ENCODE measurements around the gene GPANK1.

Gene GPANK1

DNA sequence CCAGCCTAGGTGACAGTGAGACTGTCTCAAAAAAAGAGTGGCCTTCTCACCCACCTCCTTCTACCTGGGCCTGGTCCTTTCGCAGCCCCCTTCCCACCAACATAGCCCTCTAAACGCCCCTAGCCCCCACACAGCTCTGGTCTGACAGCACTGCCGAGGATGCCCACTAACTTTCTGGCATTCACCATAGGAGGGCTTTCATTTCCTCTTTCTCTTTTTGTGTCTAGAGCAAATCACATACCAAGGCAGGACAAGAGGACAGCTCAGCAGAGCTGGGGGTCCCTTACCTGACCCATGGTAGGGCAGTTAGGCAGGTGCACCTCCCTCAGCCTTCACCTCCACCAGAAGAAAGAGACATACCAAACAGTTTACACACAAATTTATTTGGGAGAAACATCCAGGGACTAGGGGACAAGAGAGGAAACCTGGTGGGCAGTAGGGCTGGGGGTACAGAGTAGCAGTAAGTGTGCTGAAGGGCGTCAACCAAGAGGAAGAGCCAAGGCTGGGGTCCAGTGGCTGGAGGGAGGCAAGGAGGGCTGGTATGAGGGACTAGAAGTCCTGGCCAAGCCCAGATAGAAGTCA is 11.6 kb upstream of the GPANK1 start:
- Histone ChIP-seq H3K36me3 (ENCODE audit: insufficient read depth, low read length) (peaks cover 11% of the 10 kb centered on the region; the same call in 1 of the 2 replicates), H3K9ac (ENCODE audit: low read depth, low read length, poor library complexity, severe bottlenecking) (no peak overlapping the region), H3K4me1 (ENCODE audit: insufficient read depth, low read length, poor library complexity, severe bottlenecking) (peaks cover 8% of the 10 kb centered on the region), H3K9me3 (ENCODE audit: insufficient read depth, low read depth, low read length) (no peaks in the 10 kb centered on the region), H3K27me3 (ENCODE audit: insufficient read depth, low read length, poor library complexity, severe bottlenecking) (no peaks in the 10 kb centered on the region), H4K20me1 (ENCODE audit: insufficient read depth, low read length, poor library complexity, severe bottlenecking) (no peaks in the 10 kb centered on the region), H2AFZ (ENCODE audit: low read length) (no peak overlapping the region), H3K9me2 (replicated peaks; ENCODE audit: low read depth, low read length) (no peaks in the 10 kb centered on the region), H3K4me2 (ENCODE audit: low read depth, low read length, poor library complexity, severe bottlenecking) (no peak overlapping the region), H3K79me2 (ENCODE audit: insufficient read depth, low read length) (no peaks in the 10 kb centered on the region), H3K4me3 (ENCODE audit: low read length, poor library complexity, severe bottlenecking) (no peak overlapping the region), H3F3A (ENCODE audit: low read depth) (no peaks in the 10 kb centered on the region)
- TF ChIP-seq EZH2phosphoT487 (IDR thresholded peaks at IDR 0.05; ENCODE audit: borderline replicate concordance): no peak
- TF ChIP-seq, protein P1, sequence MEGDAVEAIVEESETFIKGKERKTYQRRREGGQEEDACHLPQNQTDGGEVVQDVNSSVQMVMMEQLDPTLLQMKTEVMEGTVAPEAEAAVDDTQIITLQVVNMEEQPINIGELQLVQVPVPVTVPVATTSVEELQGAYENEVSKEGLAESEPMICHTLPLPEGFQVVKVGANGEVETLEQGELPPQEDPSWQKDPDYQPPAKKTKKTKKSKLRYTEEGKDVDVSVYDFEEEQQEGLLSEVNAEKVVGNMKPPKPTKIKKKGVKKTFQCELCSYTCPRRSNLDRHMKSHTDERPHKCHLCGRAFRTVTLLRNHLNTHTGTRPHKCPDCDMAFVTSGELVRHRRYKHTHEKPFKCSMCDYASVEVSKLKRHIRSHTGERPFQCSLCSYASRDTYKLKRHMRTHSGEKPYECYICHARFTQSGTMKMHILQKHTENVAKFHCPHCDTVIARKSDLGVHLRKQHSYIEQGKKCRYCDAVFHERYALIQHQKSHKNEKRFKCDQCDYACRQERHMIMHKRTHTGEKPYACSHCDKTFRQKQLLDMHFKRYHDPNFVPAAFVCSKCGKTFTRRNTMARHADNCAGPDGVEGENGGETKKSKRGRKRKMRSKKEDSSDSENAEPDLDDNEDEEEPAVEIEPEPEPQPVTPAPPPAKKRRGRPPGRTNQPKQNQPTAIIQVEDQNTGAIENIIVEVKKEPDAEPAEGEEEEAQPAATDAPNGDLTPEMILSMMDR (conservative IDR thresholded peaks at IDR 0.05; ENCODE audit: low read length): no peak

DNA sequence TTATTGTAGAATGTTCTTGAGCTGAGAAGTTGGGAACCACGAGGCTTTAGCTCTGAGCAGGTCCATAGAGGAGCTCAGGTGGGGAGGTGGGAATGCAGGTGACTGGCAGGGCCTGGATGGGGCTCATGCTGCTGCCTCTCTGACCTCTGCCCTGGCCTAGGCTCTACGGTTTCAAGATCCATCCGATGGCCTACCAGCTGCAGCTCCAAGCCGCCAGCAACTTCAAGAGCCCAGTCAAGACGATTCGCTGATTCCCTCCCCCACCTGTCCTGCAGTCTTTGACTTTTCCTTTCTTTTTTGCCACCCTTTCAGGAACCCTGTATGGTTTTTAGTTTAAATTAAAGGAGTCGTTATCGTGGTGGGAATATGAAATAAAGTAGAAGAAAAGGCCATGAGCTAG is 4.9 kb upstream of the GPANK1 start, which contains the start of gene LY6G5B:
Gene LY6G5B (plus strand): TSS at position 301 of the 400 bp plus-strand sequence. CDS start 975 bp downstream, outside the sequence.
- peaks cover 22% of the 10 kb centered on the region for H4K20me1 ChIP-seq (ENCODE audit: insufficient read depth, low read length, poor library complexity, severe bottlenecking)

GRCh38 chr6:31666337-31666965 is 1.7 kb upstream of the GPANK1 start:
- peaks cover 22% of the 10 kb centered on the region for H4K20me1 ChIP-seq (ENCODE audit: insufficient read depth, low read length, poor library complexity, severe bottlenecking)
- H2AFZ ChIP-seq (ENCODE audit: low read length): peak overlapping the region; percentile 65
- no peaks in the 10 kb centered on the region for H3K9me3 ChIP-seq (ENCODE audit: insufficient read depth, low read depth, low read length)
- no peaks in the 10 kb centered on the region for H3F3A ChIP-seq (ENCODE audit: low read depth)
- peaks cover 77% of the 10 kb centered on the region for H3K79me2 ChIP-seq (ENCODE audit: insufficient read depth, low read length)
- peak overlapping the region; percentile 98 for H3K9ac ChIP-seq (ENCODE audit: low read depth, low read length, poor library complexity, severe bottlenecking)
- H3K27me3 ChIP-seq (ENCODE audit: insufficient read depth, low read length, poor library complexity, severe bottlenecking): no peaks in the 10 kb centered on the region
- peaks cover 43% of the 10 kb centered on the region; the same call in 1 of the 2 replicates for H3K36me3 ChIP-seq (ENCODE audit: insufficient read depth, low read length)
- H3K4me1 ChIP-seq (ENCODE audit: insufficient read depth, low read length, poor library complexity, severe bottlenecking): peaks cover 38% of the 10 kb centered on the region
- TF ChIP-seq, protein P1 (conservative IDR thresholded peaks at IDR 0.05; ENCODE audit: low read length): no peak
- no peak for TF ChIP-seq EZH2phosphoT487 (IDR thresholded peaks at IDR 0.05; ENCODE audit: borderline replicate concordance)
- H3K9me2 ChIP-seq (replicated peaks; ENCODE audit: low read depth, low read length): no peaks in the 10 kb centered on the region
- H3K4me3 ChIP-seq (ENCODE audit: low read length, poor library complexity, severe bottlenecking): peak overlapping the region; percentile 88
- peak overlapping the region; percentile 99 for H3K4me2 ChIP-seq (ENCODE audit: low read depth, low read length, poor library complexity, severe bottlenecking)

More for the DNA sequence above, 4.9 kb upstream of the GPANK1 start, which contains the start of gene LY6G5B:
- H2AFZ ChIP-seq (ENCODE audit: low read length): no peak within 1 kb of the TSS
- no peaks in the 10 kb centered on the region for H3K9me2 ChIP-seq (replicated peaks; ENCODE audit: low read depth, low read length)
- H3K4me3 ChIP-seq (ENCODE audit: low read length, poor library complexity, severe bottlenecking): no peak within 1 kb of the TSS
- no peak for TF ChIP-seq EZH2phosphoT487 (IDR thresholded peaks at IDR 0.05; ENCODE audit: borderline replicate concordance)
- TF ChIP-seq, protein P1 (conservative IDR thresholded peaks at IDR 0.05; ENCODE audit: low read length): no peak
- peak within 1 kb of the TSS; percentile 98 for H3K9ac ChIP-seq (ENCODE audit: low read depth, low read length, poor library complexity, severe bottlenecking)
- H3K9me3 ChIP-seq (ENCODE audit: insufficient read depth, low read depth, low read length): no peaks in the 10 kb centered on the region
- peaks cover 24% of the 10 kb centered on the region for H3K4me1 ChIP-seq (ENCODE audit: insufficient read depth, low read length, poor library complexity, severe bottlenecking)
- no peaks in the 10 kb centered on the region for H3K27me3 ChIP-seq (ENCODE audit: insufficient read depth, low read length, poor library complexity, severe bottlenecking)
- H3K36me3 ChIP-seq (ENCODE audit: insufficient read depth, low read length): peaks cover 54% of the 10 kb centered on the region; the same call in 1 of the 2 replicates
- peak within 1 kb of the TSS; percentile 99 for H3K4me2 ChIP-seq (ENCODE audit: low read depth, low read length, poor library complexity, severe bottlenecking)
- H3K79me2 ChIP-seq (ENCODE audit: insufficient read depth, low read length): peaks cover 51% of the 10 kb centered on the region
- no peaks in the 10 kb centered on the region for H3F3A ChIP-seq (ENCODE audit: low read depth)

All from Loucy (cell line).